OCI-LY1 (cell line): Measurements from ENCODE around the gene WWOX.

Source experiments
- H2AFZ ChIP-seq: fragments of 200-600 bp; sonication (generic), shearing (Covaris generic); 2 replicates; pipeline ENCODE4 v1.6.0; 2014; ENCODE audit warnings: antibody characterized with exemption, mild to moderate bottlenecking, low read length
- H3F3A ChIP-seq: fragments of 200-600 bp; sonication (generic), shearing (Covaris generic); 2 replicates; pipeline ENCODE4 v1.6.0; 2014; ENCODE audit warnings: mild to moderate bottlenecking, antibody characterized with exemption, low read length, moderate library complexity; ENCODE audit not compliant: insufficient read depth
- H3K27ac ChIP-seq: fragments of 200-600 bp; sonication (generic); 2 replicates; pipeline ENCODE4 v1.5.1; 2014; ENCODE audit warnings: low read length, mixed run types, mild to moderate bottlenecking, low read depth; ENCODE audit not compliant: poor library complexity, severe bottlenecking
- H3K27me3 ChIP-seq: fragments of 200-600 bp; sonication (generic); 2 replicates; pipeline ENCODE4 v1.6.0; 2014; ENCODE audit warnings: antibody characterized with exemption, mild to moderate bottlenecking, low read length, moderate library complexity; ENCODE audit not compliant: insufficient read depth
- H3K36me3 ChIP-seq: fragments of 200-600 bp; sonication (generic); 2 replicates; pipeline ENCODE4 v1.6.1; 2014; ENCODE audit warnings: mild to moderate bottlenecking, antibody characterized with exemption, low read length, moderate library complexity, mixed read lengths; ENCODE audit not compliant: insufficient read depth
- H3K4me1 ChIP-seq: fragments of 200-600 bp; sonication (generic); 2 replicates; pipeline ENCODE4 v1.5.1; 2014; ENCODE audit warnings: mild to moderate bottlenecking, low read length, moderate library complexity; ENCODE audit not compliant: insufficient read depth, severe bottlenecking
- H3K4me2 ChIP-seq: fragments of 200-600 bp; sonication (generic), shearing (Covaris generic); 2 replicates; pipeline ENCODE4 v1.6.1; 2014; ENCODE audit warnings: low read length
- H3K4me3 ChIP-seq: fragments of 200-600 bp; sonication (generic); 2 replicates; pipeline ENCODE4 v1.5.1; 2014; ENCODE audit warnings: low read length, low read depth, mild to moderate bottlenecking, mixed read lengths; ENCODE audit not compliant: poor library complexity, severe bottlenecking
- H3K79me2 ChIP-seq: fragments of 200-600 bp; shearing (Covaris generic); 2 replicates; pipeline ENCODE4 v1.6.1; 2016; ENCODE audit warnings: mixed run types, low read length, mixed read lengths; ENCODE audit not compliant: insufficient read depth
- H3K9ac ChIP-seq: fragments of 200-600 bp; sonication (generic), shearing (Covaris generic); 2 replicates; pipeline ENCODE4 v1.6.1; 2014; ENCODE audit warnings: mild to moderate bottlenecking, low read length, mixed read lengths
- H3K9me2 ChIP-seq: fragments of 200-600 bp; sonication (generic), shearing (Covaris generic); 2 replicates; pipeline ENCODE4 v1.6.1; 2014; ENCODE audit warnings: low read depth, mild to moderate bottlenecking, low read length, mixed read lengths
- H3K9me3 ChIP-seq: fragments of 200-600 bp; shearing (Covaris generic); 2 replicates; pipeline ENCODE4 v1.6.1; 2014; ENCODE audit warnings: low read length, mixed read lengths
- H4K20me1 ChIP-seq: fragments of 200-600 bp; sonication (generic), shearing (Covaris generic); 2 replicates; pipeline ENCODE4 v1.6.0; 2016; ENCODE audit warnings: mild to moderate bottlenecking, low read length; ENCODE audit not compliant: insufficient read depth
- CTCF ChIP-seq: fragments of 200-600 bp; sonication (generic), shearing (Covaris generic); IDR thresholded peaks from 2 replicates; pipeline ENCODE4 v1.5.1; 2017; ENCODE audit warnings: mild to moderate bottlenecking, antibody characterized with exemption, low read length, moderate library complexity, mixed read lengths
- EZH2 ChIP-seq: fragments of 200-600 bp; sonication (generic), shearing (Covaris generic); IDR thresholded peaks from 2 replicates; pipeline ENCODE4 v1.8.0; 2017; ENCODE audit warnings: borderline replicate concordance, mixed run types, mild to moderate bottlenecking, antibody characterized with exemption, low read length, moderate library complexity, mixed read lengths

WWOX gene

GRCh38 chr16:78461496-78462287, 362.2 kb downstream of the WWOX start:
- H3F3A ChIP-seq = no peaks in the 10 kb centered on the region
- H3K36me3 ChIP-seq = no peaks in the 10 kb centered on the region
- no peaks in the 10 kb centered on the region for H4K20me1 ChIP-seq
- no peak overlapping the region for H3K4me2 ChIP-seq
- H3K9me2 ChIP-seq = no peaks in the 10 kb centered on the region
- no peaks in the 10 kb centered on the region for H3K9me3 ChIP-seq
- no peaks in the 10 kb centered on the region for H3K79me2 ChIP-seq
- H3K9ac ChIP-seq = no peak overlapping the region
- no peaks in the 10 kb centered on the region for H3K4me1 ChIP-seq
- no peak overlapping the region for H2AFZ ChIP-seq
- H3K27me3 ChIP-seq = no peaks in the 10 kb centered on the region
- no peak for TF ChIP-seq EZH2
- TF ChIP-seq CTCF = no peak
- H3K27ac ChIP-seq = no peak overlapping the region
- no peak overlapping the region for H3K4me3 ChIP-seq

GRCh38 chr16:78462288-78463208, 363.1 kb downstream of the WWOX start:
- Histone ChIP-seq H4K20me1 (no peaks in the 10 kb centered on the region), H2AFZ (no peak overlapping the region), H3K36me3 (no peaks in the 10 kb centered on the region), H3K27me3 (no peaks in the 10 kb centered on the region), H3K9me3 (no peaks in the 10 kb centered on the region), H3K27ac (no peak overlapping the region), H3K79me2 (no peaks in the 10 kb centered on the region), H3K4me2 (no peak overlapping the region), H3K4me3 (no peak overlapping the region), H3K9ac (no peak overlapping the region), H3K4me1 (no peaks in the 10 kb centered on the region), H3F3A (no peaks in the 10 kb centered on the region), H3K9me2 (no peaks in the 10 kb centered on the region)
- TF ChIP-seq EZH2 (no peak), CTCF (no peak)

GRCh38 chr16:78463591-78463990, 364.1 kb downstream of the WWOX start:
- Histone ChIP-seq H3K79me2 (no peaks in the 10 kb centered on the region), H3K9me3 (no peaks in the 10 kb centered on the region), H3K27me3 (no peaks in the 10 kb centered on the region), H3K9ac (no peak overlapping the region), H2AFZ (no peak overlapping the region), H3F3A (no peaks in the 10 kb centered on the region), H3K36me3 (no peaks in the 10 kb centered on the region), H3K4me2 (no peak overlapping the region), H3K27ac (no peak overlapping the region), H4K20me1 (no peaks in the 10 kb centered on the region), H3K9me2 (no peaks in the 10 kb centered on the region), H3K4me3 (no peak overlapping the region), H3K4me1 (no peaks in the 10 kb centered on the region)
- TF ChIP-seq CTCF (no peak), EZH2 (no peak)
